ENCODE data around the gene MED15.

DNA sequence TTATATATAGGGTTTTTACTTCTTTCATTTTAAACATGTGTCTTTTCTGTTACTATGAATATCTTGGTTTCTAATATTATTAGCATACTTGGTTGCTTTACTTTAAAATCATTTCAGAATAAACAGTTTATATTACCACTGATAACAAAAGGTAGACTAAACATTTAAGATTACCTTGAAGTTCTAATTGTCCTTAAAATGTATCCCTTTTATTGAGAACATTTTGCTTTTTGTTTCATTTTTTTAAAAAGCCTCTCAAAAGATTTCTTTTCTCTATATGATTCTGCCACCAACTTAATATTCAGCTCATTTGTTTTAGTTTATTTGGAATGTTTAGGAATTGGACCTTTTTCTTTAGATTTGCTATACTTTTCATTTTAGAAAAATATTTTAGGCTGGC lies 39.6 kb downstream of the MED15 start:
- TF ChIP-seq EP300 (IDR thresholded peaks at IDR 0.05) (no peak), POLR2AphosphoS5 (IDR thresholded peaks at IDR 0.05) (no peak), POLR2A (IDR thresholded peaks at IDR 0.05; ENCODE audit: low read depth) (no peak)
- TF ChIP-seq, protein P1, sequence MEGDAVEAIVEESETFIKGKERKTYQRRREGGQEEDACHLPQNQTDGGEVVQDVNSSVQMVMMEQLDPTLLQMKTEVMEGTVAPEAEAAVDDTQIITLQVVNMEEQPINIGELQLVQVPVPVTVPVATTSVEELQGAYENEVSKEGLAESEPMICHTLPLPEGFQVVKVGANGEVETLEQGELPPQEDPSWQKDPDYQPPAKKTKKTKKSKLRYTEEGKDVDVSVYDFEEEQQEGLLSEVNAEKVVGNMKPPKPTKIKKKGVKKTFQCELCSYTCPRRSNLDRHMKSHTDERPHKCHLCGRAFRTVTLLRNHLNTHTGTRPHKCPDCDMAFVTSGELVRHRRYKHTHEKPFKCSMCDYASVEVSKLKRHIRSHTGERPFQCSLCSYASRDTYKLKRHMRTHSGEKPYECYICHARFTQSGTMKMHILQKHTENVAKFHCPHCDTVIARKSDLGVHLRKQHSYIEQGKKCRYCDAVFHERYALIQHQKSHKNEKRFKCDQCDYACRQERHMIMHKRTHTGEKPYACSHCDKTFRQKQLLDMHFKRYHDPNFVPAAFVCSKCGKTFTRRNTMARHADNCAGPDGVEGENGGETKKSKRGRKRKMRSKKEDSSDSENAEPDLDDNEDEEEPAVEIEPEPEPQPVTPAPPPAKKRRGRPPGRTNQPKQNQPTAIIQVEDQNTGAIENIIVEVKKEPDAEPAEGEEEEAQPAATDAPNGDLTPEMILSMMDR (IDR thresholded peaks at IDR 0.05), result no peak

Data from esophagus muscularis mucosa (tissue), 4 donors.